HG03064 (cell line): ENCODE measurements around the gene HIPK2.

Experiments
- ATAC-seq: cut with Tn5 transposase; IDR thresholded peaks from one replicate; pipeline ENCODE4 v1.9.1; 2021; ENCODE audit warnings: low read depth; ENCODE audit not compliant: unreplicated experiment

Gene HIPK2

DNA sequence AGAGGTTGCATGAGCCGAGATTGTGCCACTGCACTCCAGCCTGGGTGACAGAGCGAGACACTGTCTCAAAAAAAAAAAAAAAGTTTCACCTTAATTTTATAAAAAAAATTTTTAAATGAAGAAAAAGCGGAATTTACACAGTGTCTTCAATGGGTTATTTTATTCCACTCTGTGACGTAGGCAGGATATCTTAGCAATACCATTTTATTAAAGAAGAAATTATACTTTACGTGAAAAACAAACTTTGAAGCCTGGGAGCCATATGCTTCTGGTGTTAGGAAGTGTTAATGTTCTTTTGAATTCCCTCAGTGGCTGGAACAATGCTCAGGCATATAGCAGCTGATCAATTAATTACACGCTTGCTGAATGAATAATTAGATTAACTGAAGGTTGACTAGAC, 176.6 kb downstream of the HIPK2 start:
- ATAC-seq: no peak

DNA sequence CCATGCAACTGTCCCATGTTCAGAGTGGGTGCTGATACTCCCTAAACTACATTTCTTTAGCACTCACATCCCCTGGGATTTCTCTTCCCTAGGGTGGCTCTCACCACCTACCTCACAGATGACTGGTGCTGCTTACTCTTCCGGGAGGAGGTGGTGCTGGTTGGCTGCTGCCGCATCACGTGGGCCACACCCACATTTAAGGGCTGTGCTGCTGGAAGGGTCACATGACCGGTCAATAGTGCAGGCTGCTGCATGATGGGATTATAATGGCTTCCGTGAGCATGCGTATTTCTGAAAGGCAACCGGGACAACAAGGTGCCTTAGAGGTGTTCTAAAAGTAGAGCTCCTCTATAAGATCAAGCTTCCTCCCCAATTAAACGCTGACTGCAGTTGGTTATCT, 177.5 kb downstream of the HIPK2 start:
- no peak for ATAC-seq

DNA sequence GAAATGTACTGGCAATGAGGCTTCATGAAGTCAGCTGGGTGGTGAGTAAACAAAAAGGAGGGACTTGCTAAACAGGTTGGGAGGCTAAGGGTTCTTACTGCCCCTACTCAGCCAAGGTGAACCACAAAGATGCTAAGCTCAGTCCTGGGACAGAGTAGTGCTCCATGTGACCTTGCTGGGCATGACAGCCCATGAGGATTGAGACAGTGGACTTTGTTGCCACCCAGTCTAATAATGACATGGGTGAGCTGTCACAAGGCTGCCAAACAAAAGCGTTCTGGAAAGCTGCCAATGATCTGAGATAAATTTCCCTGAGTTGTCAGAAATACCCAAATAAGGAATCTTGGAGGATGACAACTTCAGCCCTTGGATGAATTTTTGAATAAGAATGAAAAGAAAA, 179.2 kb downstream of the HIPK2 start:
- no peak for ATAC-seq

DNA sequence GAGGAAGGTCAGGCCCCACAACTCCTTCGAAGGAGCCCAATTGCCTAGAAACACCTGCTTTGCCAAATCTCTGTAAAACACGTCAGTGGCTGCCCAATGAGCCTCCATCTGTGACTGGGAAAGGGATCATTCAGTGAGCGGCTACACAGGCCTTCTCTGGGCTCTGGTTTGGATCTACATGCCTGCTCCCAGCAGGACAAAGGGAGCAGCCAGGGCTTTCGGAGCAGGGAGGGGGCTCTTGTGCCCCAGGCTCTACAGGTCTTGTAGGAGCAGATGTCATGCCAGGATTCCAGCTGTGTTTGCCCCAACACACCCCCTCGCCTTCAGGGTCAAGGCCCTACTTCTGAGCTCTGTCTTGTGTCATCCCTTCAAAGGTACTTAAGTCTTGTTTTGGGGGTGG, 180.8 kb downstream of the HIPK2 start:
- no peak for ATAC-seq

DNA sequence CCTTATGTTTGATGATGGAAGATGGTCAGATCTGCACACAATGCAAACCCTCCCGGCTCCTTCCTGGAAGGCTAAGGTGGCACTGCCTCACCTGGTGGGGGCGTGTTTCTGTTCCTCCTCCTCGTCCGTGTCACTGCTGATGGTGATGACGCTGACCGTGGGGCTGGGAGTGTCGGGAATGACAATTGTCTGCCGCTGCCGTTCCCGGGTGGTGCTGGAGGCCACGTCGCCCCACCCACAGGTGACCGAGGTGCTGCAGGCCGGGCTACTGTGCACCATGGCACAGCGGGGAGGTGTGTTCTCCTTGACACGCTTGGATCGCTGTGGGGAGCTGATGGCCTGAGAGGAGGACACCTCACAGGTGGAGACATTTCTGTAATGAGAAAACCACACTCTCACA, 181.2 kb downstream of the HIPK2 start:
- ATAC-seq: no peak

DNA sequence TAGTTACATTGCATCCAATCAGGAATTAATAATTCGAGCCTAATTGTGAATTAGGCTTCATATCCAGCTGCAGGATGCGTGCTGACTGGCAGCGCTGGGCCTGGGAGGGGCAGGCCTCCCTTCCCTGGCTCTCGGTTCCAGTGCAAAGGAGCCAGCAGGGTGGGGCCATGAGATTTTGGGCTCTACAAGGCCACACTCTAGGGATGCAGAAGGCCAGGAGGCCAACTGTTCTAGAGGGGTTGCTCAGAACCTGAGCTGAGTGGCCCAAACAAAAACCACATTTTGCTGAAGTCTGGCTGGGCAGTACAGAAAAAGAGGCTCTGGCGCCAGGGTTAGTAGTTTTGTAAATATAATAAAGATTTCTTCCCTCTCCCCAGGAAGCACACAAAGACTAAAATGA, 182.0 kb downstream of the HIPK2 start:
- ATAC-seq: no peak

DNA sequence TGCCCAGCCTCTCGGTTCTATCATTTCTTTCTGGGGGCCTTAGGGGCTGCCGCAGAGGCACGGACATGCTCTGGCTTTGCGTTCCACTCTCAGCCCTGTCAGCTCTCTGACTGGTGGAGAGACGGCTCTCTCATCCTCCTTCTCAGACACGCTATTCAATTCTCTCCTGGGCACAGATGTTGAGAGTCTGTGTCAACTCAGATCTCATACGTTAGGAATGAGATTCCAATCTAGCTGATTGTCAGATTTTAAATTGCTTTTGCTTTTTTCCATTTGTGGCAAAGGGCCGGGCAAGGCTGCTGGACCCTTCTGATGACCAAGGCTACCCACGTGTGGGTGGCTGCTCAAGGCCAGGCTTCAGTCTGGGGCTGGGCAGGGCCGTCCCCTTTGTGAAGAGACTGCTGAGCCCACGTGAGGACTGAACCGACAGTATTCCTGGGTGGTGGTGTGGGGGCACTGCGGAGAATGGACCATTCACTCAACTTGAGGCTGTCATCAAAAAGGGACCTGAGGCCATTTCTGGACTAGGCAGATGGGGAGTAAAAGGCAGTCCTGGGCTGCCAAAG, 182.8 kb downstream of the HIPK2 start:
- ATAC-seq: no peak

DNA sequence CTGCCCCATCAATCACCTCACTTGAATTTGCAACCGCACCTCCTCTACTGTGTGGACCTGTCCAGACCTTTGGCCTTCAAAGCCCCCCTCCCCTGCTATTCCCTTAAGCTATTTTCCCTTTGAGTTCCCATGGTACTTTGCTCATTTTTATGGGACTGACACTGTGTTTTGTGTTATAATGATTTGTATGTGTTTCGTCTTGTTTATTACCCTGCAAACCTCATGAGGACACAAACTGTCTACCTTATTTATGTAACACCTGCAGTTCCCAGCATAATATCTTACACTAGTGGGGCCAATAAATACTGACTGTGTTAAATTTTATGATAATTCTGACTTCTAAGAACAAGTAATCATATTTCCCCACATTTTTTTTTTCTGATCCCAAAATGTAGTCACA, 183.7 kb downstream of the HIPK2 start:
- ATAC-seq: no peak

DNA sequence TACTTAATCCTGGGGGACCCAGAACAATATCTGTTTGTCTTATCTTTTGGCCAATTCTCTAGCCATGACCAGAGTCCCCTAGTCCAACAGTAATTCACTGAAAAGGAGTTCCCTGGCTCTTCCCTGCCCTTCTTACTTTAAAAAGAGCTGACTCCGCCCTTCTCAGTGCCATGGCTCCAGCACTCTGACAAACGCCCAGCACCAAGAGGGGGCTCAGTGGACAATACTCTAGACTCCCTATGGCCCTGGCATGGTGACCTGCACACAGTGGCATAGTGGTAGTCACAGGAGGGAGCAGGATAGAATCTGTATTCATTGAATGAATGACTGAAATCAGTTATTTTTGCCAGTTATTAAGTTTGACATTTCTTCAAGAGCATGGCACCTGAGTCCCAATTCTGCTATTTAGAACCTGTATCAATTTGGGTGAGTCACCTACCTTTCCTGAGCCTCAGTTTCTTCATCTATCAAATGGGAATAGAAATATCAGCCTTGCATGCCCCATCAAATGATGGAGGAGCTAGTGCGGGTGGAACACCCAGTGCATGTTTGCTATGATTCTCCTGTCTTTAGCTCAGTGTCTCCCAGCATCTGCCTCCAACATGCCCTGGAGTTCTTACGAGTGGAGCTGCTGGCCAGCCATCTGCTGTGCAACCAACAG, 184.9 kb downstream of the HIPK2 start:
- no peak for ATAC-seq

DNA sequence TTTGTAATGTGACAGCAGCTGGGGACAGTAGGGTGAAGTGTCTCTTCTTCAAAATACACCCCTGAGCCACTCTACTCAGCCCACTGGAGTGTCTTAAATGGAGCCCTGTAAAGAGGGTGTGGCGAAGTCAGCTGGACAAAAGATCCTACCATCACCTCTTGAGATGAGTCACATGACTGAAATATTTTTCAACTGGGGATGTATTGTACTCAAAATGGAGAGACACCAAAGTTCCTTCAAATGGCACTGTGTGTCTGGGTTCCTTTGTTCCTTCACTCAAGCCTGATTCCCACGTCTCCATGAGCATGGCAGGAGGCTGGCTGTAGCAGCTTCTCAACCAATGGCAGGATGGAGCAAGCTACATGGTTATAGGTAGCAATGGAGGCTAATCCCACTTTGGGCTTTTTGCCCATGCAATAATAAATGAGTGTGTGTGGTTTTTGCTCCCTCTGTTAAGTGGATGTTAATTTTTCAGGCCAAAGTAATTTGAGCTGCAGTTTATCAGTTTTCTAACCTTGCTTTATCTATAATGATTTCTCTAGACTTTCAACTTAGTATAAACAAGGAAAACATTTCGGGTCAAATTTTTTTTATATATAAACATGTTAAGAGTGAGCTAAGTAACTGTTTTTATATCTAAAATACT, 186.1 kb downstream of the HIPK2 start:
- ATAC-seq: no peak

DNA sequence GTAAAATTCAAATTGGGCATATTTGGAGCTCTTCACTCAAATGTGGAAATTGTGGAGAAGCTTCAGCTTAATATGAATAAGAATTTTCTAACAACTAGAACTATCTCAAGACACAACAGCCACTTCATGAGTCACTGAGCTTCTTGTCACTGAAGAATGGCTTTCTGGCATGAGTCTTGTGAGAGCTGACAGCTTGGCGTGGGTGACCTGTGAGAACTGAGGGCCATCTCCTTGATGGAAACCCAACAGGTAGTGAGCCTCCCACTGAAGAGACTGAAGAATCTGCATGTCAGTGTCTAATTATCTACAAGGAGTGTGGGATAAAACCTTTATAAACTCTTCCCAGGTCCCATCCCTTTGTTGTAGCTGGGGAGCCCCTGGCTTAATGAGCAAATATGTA, 188.3 kb downstream of the HIPK2 start:
- no peak for ATAC-seq

DNA sequence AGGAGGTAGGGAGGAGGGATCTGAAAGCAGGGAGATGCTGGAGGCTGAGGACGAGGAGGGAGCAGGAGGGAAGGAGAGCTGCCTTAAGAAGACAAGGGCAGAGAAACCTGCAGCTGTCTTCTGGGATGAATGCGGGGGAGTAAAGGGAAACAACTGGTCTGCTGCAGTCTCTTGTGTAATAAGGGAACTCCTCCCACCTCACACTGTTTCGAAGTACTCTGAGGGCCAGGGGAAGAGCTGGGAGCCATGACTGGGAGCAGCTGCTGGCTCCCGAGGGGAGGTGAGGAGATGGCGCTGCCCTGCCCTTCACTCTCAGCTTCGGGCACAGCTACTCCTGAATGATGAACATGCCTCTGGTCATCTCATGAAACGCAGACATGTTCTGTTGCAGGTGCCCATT, 189.2 kb downstream of the HIPK2 start:
- no peak for ATAC-seq

DNA sequence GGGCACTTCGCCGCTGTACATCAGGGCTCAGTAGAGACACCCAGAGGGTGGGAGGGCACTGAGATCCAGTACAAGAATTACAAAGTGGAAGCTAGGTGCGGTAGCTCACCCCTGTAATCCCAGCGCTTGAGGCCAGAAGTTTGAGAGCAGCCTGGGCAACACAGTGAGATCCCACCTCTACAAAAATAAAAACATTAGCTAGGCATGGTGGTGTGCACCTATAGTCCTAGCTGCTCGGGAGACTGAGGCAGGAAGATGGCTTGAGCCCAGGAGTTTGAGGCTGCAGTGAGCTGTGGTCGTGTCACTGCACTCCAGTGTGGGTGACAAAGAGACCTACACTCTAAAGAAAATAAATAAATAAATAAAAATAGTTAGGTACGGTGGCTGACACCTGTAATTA, 190.3 kb downstream of the HIPK2 start:
- no peak for ATAC-seq

DNA sequence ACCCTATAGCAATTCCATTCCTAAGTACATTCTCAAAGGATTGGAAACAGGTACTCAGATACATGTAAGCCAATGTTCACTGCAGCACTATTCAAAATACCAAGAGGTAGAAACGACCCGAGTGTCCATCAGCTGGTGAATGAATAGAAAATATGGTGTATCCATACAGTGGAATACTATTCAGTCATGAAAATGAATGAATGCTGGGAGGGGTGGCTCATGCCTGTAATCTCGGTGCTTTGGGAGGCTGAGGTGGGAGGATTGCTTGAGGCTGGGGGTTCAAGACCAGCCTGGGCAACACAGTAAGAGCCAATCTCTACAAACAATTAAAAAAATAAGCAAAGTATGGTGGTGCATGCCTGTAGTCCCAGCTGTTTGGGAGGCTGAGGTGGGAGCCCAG, 191.5 kb downstream of the HIPK2 start:
- no peak for ATAC-seq

DNA sequence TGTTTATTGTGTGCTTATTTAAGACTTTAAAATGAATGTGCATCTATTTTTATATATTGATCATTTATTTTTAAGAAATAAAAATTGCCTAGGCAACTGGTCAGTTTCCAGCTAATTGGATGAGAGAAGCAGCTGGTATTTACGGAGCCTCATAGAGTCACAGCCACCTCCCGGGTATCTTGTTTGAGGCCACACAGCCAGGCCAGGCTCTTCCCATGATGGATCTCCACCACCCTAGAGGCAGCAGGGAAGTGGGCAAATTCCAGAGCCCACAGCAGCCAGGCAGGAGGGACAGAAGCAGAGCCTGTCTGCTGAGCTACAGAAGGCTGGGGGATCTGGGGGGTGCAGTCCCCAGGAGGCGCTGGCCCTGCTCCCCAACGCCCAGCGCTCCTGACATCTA, 192.8 kb downstream of the HIPK2 start:
- ATAC-seq: no peak

DNA sequence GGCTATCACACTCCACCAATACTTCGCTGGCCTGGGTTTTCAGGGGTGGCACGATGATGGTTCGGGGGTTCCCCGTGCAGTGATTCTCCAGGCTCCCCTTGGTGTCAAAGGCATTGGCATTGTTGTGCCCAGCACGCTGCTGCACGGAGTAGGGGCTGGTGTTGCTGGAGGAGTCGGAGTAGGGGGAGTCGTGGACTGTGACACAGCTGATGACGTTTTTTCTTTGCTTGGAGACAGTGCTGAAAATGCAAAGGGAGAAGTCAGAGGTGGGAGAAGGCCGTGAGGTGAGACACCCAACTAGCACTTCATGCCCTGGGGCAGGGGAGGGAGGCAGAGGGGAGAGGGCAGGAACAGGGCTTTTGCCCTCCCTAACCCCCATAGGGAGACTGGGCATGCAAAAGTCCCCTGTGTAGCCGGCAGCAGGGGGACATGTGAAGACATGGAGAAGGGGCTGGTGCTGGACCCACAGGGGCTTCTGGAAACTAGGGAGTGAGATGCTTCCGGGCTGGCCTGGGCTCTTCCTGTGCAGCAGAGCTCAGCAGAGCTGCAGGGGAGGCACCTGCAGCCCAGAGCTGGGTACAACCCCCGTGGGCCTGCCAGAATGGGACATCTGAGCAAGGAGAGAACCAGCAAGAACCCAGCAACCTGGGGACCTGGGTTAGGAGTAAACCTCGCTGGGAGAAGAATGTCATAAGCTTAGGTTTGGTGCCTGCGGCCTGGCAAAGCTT, 193.8 kb downstream of the HIPK2 start:
- ATAC-seq: no peak

DNA sequence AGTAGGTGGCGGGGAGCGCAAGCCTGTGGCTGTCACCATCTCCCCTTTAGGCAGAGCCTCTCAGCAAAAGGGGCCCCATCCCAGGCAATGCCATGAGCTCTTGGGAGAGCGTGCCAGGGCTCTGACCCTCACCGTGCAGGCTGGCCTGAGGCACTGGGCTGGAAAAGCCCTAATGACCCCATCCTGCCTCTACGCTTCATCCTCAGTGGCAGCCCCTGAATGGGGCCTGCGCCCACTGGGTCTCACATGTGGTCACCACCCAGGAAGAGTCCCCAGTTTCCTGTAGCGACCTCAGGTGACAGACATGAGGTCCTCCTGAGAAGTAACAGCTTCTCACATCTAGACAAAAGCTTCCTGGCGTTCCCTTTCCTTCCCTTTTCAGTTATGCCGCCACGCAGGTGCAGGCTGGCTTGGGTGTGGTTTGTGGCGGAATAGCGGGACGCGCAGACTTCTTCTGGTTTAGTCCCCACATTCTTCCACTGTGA, 195.1 kb downstream of the HIPK2 start:
- no peak for ATAC-seq

DNA sequence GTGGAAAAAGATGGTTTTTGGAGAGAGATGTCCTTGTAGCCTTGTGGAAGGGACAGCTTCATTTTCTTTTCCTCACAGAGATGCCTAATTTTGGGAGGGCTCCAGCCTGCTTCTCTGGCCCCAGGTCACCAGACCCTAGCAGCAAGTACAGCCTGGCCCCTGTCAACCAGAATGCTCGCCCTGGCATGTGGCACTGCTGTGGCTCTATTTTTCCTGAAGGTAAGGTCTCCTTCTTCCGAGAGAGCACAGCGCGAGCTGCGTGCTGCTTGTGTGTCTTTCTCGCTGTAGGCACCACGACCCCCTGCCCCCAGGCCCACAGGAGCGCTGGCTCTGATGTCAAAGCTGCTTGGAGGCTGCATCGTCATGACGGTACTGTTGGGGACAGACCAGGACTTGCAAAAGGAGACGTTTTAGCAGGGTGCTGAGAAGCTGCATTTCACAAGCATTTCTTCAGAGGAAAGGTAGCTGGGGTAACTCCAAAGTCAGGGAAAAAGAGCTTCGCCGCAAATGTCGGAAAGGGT, 195.6 kb downstream of the HIPK2 start:
- ATAC-seq: no peak

DNA sequence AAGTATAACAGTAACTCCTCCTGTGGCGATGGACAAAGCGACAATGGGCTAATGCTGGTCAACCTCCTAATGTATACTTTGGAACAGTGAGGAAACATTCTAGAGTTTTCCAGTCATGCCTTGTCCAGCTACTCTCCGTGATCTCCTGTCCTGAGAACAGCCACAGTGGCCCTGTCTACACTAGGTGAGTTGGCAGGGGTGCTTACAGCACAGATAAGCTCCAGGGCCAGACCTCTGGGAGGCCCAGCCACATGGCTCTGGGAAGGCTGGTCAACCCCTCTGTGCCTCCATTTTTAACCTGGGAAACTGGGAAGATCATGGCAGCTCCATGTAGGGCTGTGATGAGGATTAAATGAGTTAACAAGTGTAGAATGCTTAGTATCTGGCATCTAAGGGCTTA, 197.4 kb downstream of the HIPK2 start:
- no peak for ATAC-seq

DNA sequence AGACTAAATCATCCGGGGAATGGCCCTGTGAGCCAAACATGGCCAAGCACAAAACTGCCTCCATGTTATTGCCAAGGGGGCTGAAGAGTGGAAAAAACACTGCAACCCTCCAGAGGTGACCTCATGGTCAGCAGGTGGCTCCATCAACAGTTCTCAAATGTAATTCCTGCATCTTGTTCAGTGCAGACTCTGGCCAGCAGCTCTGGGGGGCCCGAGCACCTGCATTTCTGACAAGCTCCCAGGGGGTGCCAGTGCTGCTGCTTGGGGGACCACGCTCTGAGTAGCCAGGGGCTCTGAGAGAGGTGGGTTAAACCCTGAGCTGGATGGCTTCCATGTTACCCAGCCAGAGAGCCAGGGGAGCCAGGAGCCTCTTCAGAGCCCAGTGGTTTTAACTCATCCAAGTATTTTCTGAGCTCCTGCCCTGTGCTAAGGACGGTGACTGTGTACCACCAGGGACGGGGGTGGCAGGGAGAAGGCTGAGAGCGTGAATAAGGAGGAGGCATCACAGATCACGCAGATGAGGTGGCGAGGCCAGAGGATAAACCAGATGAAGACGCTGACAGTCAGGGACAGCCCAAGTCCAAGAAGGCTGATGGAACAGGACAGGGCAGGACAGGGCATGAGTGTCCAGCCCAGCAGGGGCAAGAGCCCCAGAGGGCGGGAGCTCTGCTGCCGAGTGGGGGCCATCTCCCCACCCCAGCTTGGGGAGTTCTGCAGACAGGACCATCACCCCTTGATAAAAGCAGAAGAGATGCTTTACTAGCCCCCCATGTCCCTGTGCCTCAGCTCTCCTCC, 201.4 kb downstream of the HIPK2 start:
- no peak for ATAC-seq

DNA sequence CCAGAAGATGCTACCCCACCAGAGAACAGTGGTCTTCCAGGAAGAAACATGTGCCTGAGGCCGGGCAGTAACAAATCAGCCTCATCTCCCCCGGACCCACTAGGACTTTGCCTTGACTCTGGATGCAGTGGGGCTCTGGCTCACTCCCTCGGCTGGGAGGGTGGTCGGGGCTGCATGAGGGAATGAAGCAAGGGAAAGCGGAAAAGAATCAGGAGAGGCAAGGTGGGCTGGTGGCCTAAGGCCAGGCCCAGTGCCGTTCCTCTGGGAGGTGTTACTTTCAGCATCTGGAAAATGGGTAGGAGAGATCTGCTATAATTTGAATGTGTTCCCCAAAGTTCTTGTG, 202.5 kb downstream of the HIPK2 start:
- ATAC-seq: no peak
